Neural crest cell (in vitro differentiated cells): ENCODE data around the gene HOXC6. TPM values are rescaled to one million over a fixed set of nuclear protein-coding genes. Genes with fewer than 3 reads are reported as not detected.
A peak's percentile ranks its signal among the peaks of the same experiment; 100 is the strongest.

Experiments used
- DNase-seq: peaks from one replicate; pipeline ENCODE4 v3.0.0; 2021; ENCODE audit warnings: low read depth, mixed read lengths, low spot score
- H3K27ac Mint-ChIP-seq: one replicate; pipeline ENCODE4 v1.8.0; 2021; ENCODE audit warnings: mild to moderate bottlenecking, mixed read lengths; ENCODE audit not compliant: unreplicated experiment
- H3K27me3 Mint-ChIP-seq: 2 replicates; pipeline ENCODE4 v1.8.0; 2021; ENCODE audit warnings: low read depth, mild to moderate bottlenecking, mixed read lengths
- H3K36me3 Mint-ChIP-seq: 2 replicates; pipeline ENCODE4 v1.8.0; 2021; ENCODE audit warnings: low read depth, mild to moderate bottlenecking, mixed read lengths
- H3K4me1 Mint-ChIP-seq: 2 replicates; pipeline ENCODE4 v1.8.0; 2021; ENCODE audit warnings: mixed read lengths
- H3K4me3 Mint-ChIP-seq: one replicate; pipeline ENCODE4 v1.8.0; 2021; ENCODE audit warnings: mild to moderate bottlenecking, mixed read lengths
- H3K9me3 Mint-ChIP-seq: 2 replicates; pipeline ENCODE4 v1.8.0; 2021; ENCODE audit warnings: mixed read lengths
- total RNA-seq: library from RNA; stranded (reverse); gene quantifications from 2 replicates; pipeline ENCODE4 v1.2.1, GENCODE V29; 2021
- TF ChIP-seq, protein P1 (sequence below): fragments of 200-600 bp; sonication (generic); conservative IDR thresholded peaks from 2 replicates; pipeline ENCODE4 v1.5.0; 2021; ENCODE audit warnings: antibody characterized with exemption, mild to moderate bottlenecking

The HOXC6 gene
- total RNA-seq, 1 donor from 2014 or later = 11.0 TPM

DNA sequence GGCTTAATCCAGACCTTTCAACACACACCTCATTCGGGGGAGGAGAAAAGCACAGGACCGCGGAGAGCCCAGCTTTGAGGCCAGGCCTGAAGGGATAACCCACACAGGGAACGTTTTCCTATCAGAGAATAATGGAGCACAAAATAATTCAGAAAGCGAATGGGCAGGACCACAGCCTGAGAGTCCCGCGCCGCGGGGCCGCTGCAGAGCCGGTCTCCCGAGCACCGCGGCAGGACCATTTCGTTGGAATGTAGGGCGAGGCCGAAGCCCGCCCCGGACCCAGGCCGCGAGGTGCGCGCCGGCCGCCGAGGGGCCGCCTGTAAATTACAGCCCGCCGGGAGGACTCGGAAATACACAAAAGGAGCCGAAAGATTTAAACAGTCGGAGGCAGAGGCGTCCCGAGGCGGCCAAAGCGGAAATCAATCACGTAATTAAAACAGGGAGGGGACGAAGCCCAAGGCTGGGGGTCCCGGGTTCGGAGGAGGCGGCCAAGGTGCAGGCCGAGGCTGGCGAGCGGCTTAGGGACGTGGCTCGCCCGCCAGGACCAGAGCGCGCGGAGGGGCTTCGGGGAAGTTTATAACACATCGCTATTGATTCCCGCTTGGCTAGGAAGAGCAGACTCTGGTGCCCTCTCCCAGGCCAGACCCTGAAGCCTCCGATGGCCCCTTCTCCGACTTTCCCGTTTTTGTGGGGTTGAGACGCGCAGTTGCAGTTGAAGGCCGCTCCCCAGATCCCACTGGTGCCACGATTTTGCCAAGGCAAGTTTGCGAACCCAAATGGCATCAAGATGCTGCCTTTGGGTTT, 19.1 kb downstream of the HOXC6 start:
- Mint-ChIP-seq H3K9me3 (no peaks in the 10 kb centered on the region), H3K4me1 (no peaks in the 10 kb centered on the region), H3K36me3 (no peaks in the 10 kb centered on the region), H3K4me3 (peak overlapping the region; percentile 48), H3K27me3 (peaks cover 100% of the 10 kb centered on the region), H3K27ac (peak overlapping the region; percentile 58)
- TF ChIP-seq, protein P1, sequence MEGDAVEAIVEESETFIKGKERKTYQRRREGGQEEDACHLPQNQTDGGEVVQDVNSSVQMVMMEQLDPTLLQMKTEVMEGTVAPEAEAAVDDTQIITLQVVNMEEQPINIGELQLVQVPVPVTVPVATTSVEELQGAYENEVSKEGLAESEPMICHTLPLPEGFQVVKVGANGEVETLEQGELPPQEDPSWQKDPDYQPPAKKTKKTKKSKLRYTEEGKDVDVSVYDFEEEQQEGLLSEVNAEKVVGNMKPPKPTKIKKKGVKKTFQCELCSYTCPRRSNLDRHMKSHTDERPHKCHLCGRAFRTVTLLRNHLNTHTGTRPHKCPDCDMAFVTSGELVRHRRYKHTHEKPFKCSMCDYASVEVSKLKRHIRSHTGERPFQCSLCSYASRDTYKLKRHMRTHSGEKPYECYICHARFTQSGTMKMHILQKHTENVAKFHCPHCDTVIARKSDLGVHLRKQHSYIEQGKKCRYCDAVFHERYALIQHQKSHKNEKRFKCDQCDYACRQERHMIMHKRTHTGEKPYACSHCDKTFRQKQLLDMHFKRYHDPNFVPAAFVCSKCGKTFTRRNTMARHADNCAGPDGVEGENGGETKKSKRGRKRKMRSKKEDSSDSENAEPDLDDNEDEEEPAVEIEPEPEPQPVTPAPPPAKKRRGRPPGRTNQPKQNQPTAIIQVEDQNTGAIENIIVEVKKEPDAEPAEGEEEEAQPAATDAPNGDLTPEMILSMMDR = no peak
- DNase-seq = no peak

DNA sequence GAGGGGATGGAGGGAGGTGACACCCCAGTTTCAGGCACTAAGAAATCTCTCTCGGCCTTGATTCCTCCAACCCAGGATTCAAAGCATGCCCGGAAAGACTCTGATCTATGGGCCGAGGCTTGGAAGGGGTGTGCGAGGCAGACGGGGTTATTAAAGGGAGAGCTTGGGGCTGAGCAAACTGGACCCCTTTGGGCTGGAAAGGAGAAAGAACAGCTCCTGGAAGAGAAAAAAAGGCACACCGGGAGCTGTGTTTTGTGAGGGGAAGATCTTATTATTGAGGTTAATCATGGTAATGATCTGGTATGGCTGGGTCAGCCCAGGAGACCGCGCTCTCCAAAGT, 19.7 kb downstream of the HOXC6 start:
- H3K4me3 Mint-ChIP-seq = peak overlapping the region; percentile 48
- no peaks in the 10 kb centered on the region for H3K36me3 Mint-ChIP-seq

DNA sequence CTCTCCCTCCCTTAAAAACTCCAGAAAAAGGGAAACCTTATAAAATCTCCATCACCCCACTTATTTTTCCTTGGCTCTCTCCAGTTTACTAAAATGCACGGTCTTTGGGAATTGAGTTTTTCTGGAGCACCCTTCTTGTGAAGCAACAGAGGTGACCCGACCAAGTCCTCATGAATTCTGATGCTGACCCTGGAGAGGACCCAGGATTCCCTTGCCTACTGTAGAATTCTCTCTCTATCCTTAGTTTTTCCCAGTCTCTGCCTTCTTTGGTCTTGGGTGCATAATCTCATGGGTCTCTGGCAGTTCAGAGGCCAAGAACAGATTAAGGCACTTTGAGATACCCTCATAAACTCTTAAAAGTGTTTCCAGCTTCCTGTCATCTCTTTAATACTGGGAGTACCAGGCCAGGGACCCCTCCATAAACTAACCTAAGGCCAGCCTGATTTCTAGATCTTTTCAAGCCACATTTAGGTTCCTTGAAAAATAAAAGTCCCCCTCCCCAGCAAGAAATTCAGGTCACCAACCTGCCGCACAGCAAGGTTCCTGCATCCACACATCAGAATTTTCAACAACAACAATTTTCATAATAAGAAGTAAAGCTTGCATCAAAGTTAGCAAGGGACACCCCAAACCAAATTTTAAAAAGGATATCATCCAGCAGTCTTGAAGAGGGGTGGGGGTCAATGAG, 20.3 kb downstream of the HOXC6 start:
- Mint-ChIP-seq H3K4me3 (peak overlapping the region; percentile 8), H3K36me3 (no peaks in the 10 kb centered on the region), H3K27me3 (peaks cover 100% of the 10 kb centered on the region), H3K9me3 (no peaks in the 10 kb centered on the region), H3K4me1 (no peaks in the 10 kb centered on the region), H3K27ac (no peak overlapping the region)
- TF ChIP-seq, protein P1 = no peak
- no peak for DNase-seq

More for the DNA sequence above, 19.7 kb downstream of the HOXC6 start:
- H3K4me1 Mint-ChIP-seq = no peaks in the 10 kb centered on the region
- H3K27ac Mint-ChIP-seq = no peak overlapping the region
- TF ChIP-seq, protein P1 = no peak
- H3K27me3 Mint-ChIP-seq = peaks cover 100% of the 10 kb centered on the region
- no peaks in the 10 kb centered on the region for H3K9me3 Mint-ChIP-seq
- no peak for DNase-seq

DNA sequence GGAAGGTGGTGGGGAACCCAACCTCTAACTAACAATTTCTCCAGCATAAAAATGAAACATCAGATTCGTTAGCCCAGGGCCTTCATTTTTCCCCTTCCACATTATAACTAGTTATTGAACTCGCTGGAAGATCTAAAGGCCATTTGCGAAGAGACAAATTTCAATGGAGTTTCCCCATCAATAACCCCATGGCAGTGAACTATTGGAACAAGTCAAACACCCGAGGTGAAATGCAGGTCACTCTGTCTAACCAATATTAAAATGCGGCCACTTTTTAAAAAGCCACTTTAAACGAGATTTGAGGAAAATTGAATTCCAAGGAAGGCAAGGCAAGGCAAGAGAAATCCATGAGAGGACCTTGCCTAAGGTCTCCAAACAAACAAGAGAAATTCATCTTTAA, 20.9 kb downstream of the HOXC6 start:
- DNase-seq = no peak
- no peaks in the 10 kb centered on the region for H3K36me3 Mint-ChIP-seq
- H3K4me1 Mint-ChIP-seq = no peaks in the 10 kb centered on the region
- H3K27me3 Mint-ChIP-seq = peaks cover 100% of the 10 kb centered on the region
- TF ChIP-seq, protein P1 = no peak
- no peaks in the 10 kb centered on the region for H3K9me3 Mint-ChIP-seq
- H3K4me3 Mint-ChIP-seq = peak overlapping the region; percentile 4
- H3K27ac Mint-ChIP-seq = no peak overlapping the region

DNA sequence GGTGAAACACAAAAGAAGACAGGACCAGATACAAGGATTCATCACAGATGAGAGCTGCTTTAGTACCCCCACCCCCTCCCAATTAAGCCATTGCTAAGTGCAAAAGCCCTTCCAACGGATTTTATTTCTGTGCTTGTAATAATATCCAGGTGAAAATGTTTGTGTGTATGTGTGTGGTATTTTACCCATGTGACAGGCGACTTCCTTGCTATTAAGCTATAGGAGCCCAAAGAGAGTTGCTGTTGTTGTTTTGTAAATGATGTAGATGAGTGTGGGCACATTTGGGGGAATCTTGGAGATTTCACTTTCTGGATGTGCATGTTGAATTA, 22.2 kb downstream of the HOXC6 start:
- no peak overlapping the region for H3K27ac Mint-ChIP-seq
- TF ChIP-seq, protein P1 = no peak
- no peak for DNase-seq
- H3K4me1 Mint-ChIP-seq = no peaks in the 10 kb centered on the region
- H3K9me3 Mint-ChIP-seq = no peaks in the 10 kb centered on the region
- H3K27me3 Mint-ChIP-seq = peaks cover 100% of the 10 kb centered on the region
- peak overlapping the region; percentile 21 for H3K4me3 Mint-ChIP-seq
- H3K36me3 Mint-ChIP-seq = no peaks in the 10 kb centered on the region
